ENCODE results near the gene DYRK1A. TPM values are rescaled to one million over a fixed set of nuclear protein-coding genes. Genes with fewer than 3 reads are reported as not detected.

Gene DYRK1A
- total and polyA plus RNA-seq, 2 of the 13 experiments (the other 11 are each of a cell fraction or from before 2014, with no cell fraction given), result 24.6 to 34.2 TPM

DNA sequence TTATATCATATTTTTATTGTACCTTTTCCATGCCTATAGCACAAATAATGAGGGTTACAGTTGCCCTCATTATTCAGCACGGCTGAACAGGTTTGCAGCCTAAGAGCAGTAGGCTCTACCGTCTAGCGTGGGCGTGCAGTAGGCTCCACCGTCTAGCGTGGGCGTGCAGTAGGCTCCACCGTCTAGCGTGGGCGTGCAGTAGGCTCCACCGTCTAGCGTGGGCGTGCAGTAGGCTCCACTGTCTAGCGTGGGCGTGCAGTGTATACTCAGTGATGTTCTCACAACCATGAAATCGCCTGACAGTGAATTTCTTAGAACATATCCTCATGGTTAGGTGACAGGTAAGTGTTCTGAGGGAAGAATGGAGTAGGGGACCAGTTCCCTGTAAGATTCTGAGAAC is 84.9 kb downstream of the DYRK1A start (continued):
- TF ChIP-seq ZSCAN31 (CRISPR knock-in tag; IDR thresholded peaks at IDR 0.05; ENCODE audit: low read depth) (no peak), ZNF235 (CRISPR knock-in tag; IDR thresholded peaks at IDR 0.05; ENCODE audit: borderline replicate concordance) (no peak), RAD21 (CRISPR knock-in tag; IDR thresholded peaks at IDR 0.05) (no peak)

DNA sequence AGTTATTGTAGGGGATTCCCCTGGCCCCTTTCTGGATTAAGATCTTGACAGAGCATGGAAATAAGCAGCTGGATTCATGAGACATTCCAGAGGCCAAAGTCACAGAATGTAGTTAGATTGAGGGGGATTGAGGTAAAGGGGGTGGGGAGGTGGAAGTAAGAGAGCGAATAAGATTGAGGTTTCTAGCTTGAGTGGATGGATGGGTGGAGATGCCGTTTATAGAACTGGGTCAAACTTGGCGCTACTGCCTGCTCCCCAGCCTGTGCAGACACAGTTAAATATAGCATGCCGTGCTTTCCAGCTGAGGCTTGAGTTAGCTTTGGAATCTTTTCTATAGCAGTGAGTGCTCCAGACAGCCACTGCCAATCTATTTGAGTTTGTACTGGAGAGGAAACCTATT is 85.7 kb downstream of the DYRK1A start:
- Histone ChIP-seq H3K79me2 (ENCODE audit: insufficient read depth, low read length) (peaks cover 92% of the 10 kb centered on the region), H4K20me1 (ENCODE audit: insufficient read depth, low read length) (peaks cover 27% of the 10 kb centered on the region), H3K4me1 (ENCODE audit: insufficient read depth, low read length) (peaks cover 48% of the 10 kb centered on the region), H3K36me3 (replicated peaks in 1 of 2; ENCODE audit: control insufficient read depth in 1 of 2, insufficient read depth in 2 of 2, low read length in 2 of 2) (peaks cover 2 to 13% of the 10 kb centered on the region in 2 experiments; a peak in 3 of 5 replicates), H3K4me3 (replicated peaks in 1 of 3; ENCODE audit: insufficient read depth in 1 of 3, low read depth in 2 of 3, low read length in 3 of 3) (no peak overlapping the region), H3K27me3 (ENCODE audit: control insufficient read depth in 1 of 2, insufficient read depth in 2 of 2, low read length in 2 of 2) (no peaks in the 10 kb centered on the region), H3K4me2 (ENCODE audit: low read depth, low read length) (no peak overlapping the region), H3K9ac (ENCODE audit: insufficient read depth, low read depth, low read length) (no peak overlapping the region), H2AFZ (ENCODE audit: low read length) (no peak overlapping the region), H3K27ac (ENCODE audit: extremely low read length, insufficient read depth, low read length) (no peak overlapping the region), H3K9me3 (ENCODE audit: low read length) (no peaks in the 10 kb centered on the region)
- in situ Hi-C loops (cut with HindIII; ENCODE audit: extremely low pct_ligation_motif_present, low pct_unique_long_range_greater_than_20kb), result no loop called here
- ChIA-PET CTCF (ENCODE audit: low intra/inter-chr PET ratio, low total read pairs) (no interaction called here), POLR2A (no interaction called here)
- WGBS (ENCODE audit: low lambda C conversion rate), result 92% methylated on average over 4 of the region's 4 CpGs
- BruUV-seq (replicated peaks), result no TSS peak
- DNase-seq (ENCODE audit: low spot score) (no peak), FAIRE-seq (no peak), ATAC-seq (no peak; the same call in 1 of the 3 replicates)
- TF ChIP-seq SRSF9 (IDR thresholded peaks at IDR 0.05; ENCODE audit: borderline replicate concordance, insufficient read depth, low read depth, low read length, poor library complexity, severe bottlenecking) (no peak), ZNF746 (CRISPR knock-in tag; IDR thresholded peaks at IDR 0.05) (no peak), KAT2B (IDR thresholded peaks at IDR 0.05; ENCODE audit: borderline replicate concordance, low read depth, low read length) (no peak)
- intact Hi-C loops (cut with micrococcal nuclease; ENCODE audit: unreplicated experiment), result no loop called here

DNA sequence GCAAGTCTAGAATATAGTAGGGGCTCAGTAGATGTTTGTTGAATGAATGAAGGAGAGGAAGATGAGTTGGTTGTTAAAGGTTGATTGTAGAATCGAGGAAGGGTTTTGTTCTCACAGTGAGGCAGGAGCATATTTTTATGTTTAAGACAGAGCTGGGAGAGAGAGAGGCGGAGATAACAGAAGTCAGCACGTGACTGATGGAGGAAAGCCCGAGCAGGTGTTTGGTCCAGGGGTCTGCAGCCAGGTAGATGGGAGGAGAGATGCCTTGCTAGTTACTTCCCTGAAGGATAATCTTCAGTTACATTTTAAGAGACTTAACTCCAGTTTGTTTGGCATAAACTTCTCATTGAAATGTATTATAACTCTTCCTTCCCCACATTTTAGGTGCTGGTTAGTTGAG is 86.8 kb downstream of the DYRK1A start:
- Histone ChIP-seq H3K36me3 (replicated peaks in 1 of 2; ENCODE audit: control insufficient read depth in 1 of 2, insufficient read depth in 2 of 2, low read length in 2 of 2) (peaks cover 4 to 15% of the 10 kb centered on the region in 2 experiments; a peak in 4 of 5 replicates), H3K9me3 (ENCODE audit: low read length) (no peaks in the 10 kb centered on the region), H3K4me2 (ENCODE audit: low read depth, low read length) (no peak overlapping the region), H3K9ac (ENCODE audit: insufficient read depth, low read depth, low read length) (no peak overlapping the region), H3K79me2 (ENCODE audit: insufficient read depth, low read length) (peaks cover 92% of the 10 kb centered on the region), H3K4me1 (ENCODE audit: insufficient read depth, low read length) (peaks cover 49% of the 10 kb centered on the region), H3K27me3 (ENCODE audit: control insufficient read depth in 1 of 2, insufficient read depth in 2 of 2, low read length in 2 of 2) (no peaks in the 10 kb centered on the region), H3K4me3 (replicated peaks in 1 of 3; ENCODE audit: insufficient read depth in 1 of 3, low read depth in 2 of 3, low read length in 3 of 3) (no peak overlapping the region), H3K27ac (ENCODE audit: extremely low read length, insufficient read depth, low read length) (no peak overlapping the region), H2AFZ (ENCODE audit: low read length) (no peak overlapping the region), H4K20me1 (ENCODE audit: insufficient read depth, low read length) (peaks cover 22% of the 10 kb centered on the region)
- ChIA-PET CTCF (ENCODE audit: low intra/inter-chr PET ratio, low total read pairs) (no interaction called here), POLR2A (no interaction called here)
- intact Hi-C loops (cut with micrococcal nuclease; ENCODE audit: unreplicated experiment) (no loop called here), in situ Hi-C loops (cut with HindIII; ENCODE audit: extremely low pct_ligation_motif_present, low pct_unique_long_range_greater_than_20kb) (no loop called here)
- no peak for DNase-seq (ENCODE audit: low spot score)
- BruUV-seq (replicated peaks), result no TSS peak
- 95% methylated on average over 4 of the region's 4 CpGs for WGBS (ENCODE audit: low lambda C conversion rate)
- FAIRE-seq, result no peak
- TF ChIP-seq JDP2 (CRISPR knock-in tag; IDR thresholded peaks at IDR 0.05; ENCODE audit: borderline replicate concordance) (no peak), MED8 (CRISPR knock-in tag; IDR thresholded peaks at IDR 0.05; ENCODE audit: insufficient replicate concordance) (no peak), PHF8 (CRISPR knock-in tag; IDR thresholded peaks at IDR 0.05) (no peak), GTF2F1 (IDR thresholded peaks at IDR 0.05; ENCODE audit: low read length) (no peak), MIXL1 (CRISPR knock-in tag; IDR thresholded peaks at IDR 0.05) (no peak), SNRNP70 (IDR thresholded peaks at IDR 0.05; ENCODE audit: low read depth, low read length) (no peak), SOX6 (IDR thresholded peaks at IDR 0.05) (no peak), SOX6 (CRISPR knock-in tag; IDR thresholded peaks at IDR 0.05) (no peak), ZNF652 (CRISPR knock-in tag; IDR thresholded peaks at IDR 0.05; ENCODE audit: borderline replicate concordance, low read depth) (no peak)
- TF ChIP-seq, protein P1, sequence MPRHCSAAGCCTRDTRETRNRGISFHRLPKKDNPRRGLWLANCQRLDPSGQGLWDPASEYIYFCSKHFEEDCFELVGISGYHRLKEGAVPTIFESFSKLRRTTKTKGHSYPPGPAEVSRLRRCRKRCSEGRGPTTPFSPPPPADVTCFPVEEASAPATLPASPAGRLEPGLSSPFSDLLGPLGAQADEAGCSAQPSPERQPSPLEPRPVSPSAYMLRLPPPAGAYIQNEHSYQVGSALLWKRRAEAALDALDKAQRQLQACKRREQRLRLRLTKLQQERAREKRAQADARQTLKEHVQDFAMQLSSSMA (CRISPR knock-in tag; IDR thresholded peaks at IDR 0.05), result no peak
- no peak for ATAC-seq
